Gastroesophageal sphincter (tissue), 4 donors: Measurements from ENCODE around the gene PHF10. TPM values are rescaled to one million over a fixed set of nuclear protein-coding genes. Genes with fewer than 3 reads are reported as not detected.

Experiments
- ATAC-seq: fragments of 150-250 bp; one replicate; pipeline ENCODE4 v1.9.1; 2016; ENCODE audit warnings: mild to moderate bottlenecking, moderate library complexity
- H3K27ac ChIP-seq, 4 donors: fragments of 200-600 bp; sonication (generic) in 3 of 4; 1 replicate in 3 of 4; 2 replicates in 1 of 4; pipeline ENCODE4 v1.5.1; 2016 to 2019
- H3K27me3 ChIP-seq: fragments of 200-600 bp; sonication (generic); one replicate; pipeline ENCODE4 v1.5.1; 2019
- H3K36me3 ChIP-seq, 2 donors: fragments of 200-600 bp; sonication (generic); one replicate each; pipeline ENCODE4 v1.5.1; 2019; ENCODE audit warnings: control low read depth in 1 of 2
- H3K4me1 ChIP-seq, 3 donors: fragments of 200-600 bp; sonication (generic); 1 replicate in 2 of 3; 2 replicates in 1 of 3; pipeline ENCODE4 v1.5.1; 2016 to 2019; ENCODE audit warnings: control low read depth in 2 of 3
- H3K4me3 ChIP-seq, 2 donors: fragments of 200-600 bp; sonication (generic); one replicate each; pipeline ENCODE4 v1.5.1; 2019; ENCODE audit warnings: mild to moderate bottlenecking in 1 of 2, moderate library complexity in 1 of 2
- H3K9me3 ChIP-seq, 3 donors: fragments of 200-600 bp; sonication (generic); one replicate each; pipeline ENCODE4 v1.5.1; 2017 to 2019; ENCODE audit warnings: control low read depth in 2 of 3
- EP300 ChIP-seq: sonication (generic); formaldehyde crosslinking; IDR thresholded peaks from one replicate; pipeline ENCODE4 v1.6.1; 2017; ENCODE audit warnings: antibody characterized with exemption, mild to moderate bottlenecking
- POLR2A ChIP-seq, 2 donors: fragments of 450-650 bp; IDR thresholded peaks; one replicate each; pipeline ENCODE4 v1.6.1; 2017; ENCODE audit warnings: antibody characterized with exemption in 2 of 2, mild to moderate bottlenecking in 2 of 2, moderate library complexity in 1 of 2
- POLR2AphosphoS5 ChIP-seq: sonication (generic); formaldehyde crosslinking; IDR thresholded peaks from one replicate; pipeline ENCODE4 v1.6.1; 2017; ENCODE audit warnings: antibody characterized with exemption
- WGBS, 2 donors: methylation state at CpG; one replicate each; pipeline ENCODE4 v1.1.5; 2018; ENCODE audit warnings: low coverage in 1 of 2; 5-methylcytosine and 5-hydroxymethylcytosine counted together
- total RNA-seq, 4 donors: library from RNA; depleted of rRNA; stranded (reverse); fragments of >200 nt; gene quantifications; one replicate each; pipeline ENCODE4 v1.1.0, GENCODE V29; 2016
- TF ChIP-seq, protein P1 (sequence below), 4 experiments: fragments of 200-600 bp in 2 of 4; fragments of 450-650 bp in 2 of 4; sonication (generic) in 1 of 4; IDR thresholded peaks; one replicate each; pipeline ENCODE4 v1.5.1; 2017 to 2019; ENCODE audit warnings: antibody characterized with exemption in 4 of 4, mild to moderate bottlenecking in 2 of 4, moderate library complexity in 2 of 4

The PHF10 gene
- total RNA-seq, 4 donors from 2014 or later = 72.3 to 92.9 (median 82.5) TPM

DNA sequence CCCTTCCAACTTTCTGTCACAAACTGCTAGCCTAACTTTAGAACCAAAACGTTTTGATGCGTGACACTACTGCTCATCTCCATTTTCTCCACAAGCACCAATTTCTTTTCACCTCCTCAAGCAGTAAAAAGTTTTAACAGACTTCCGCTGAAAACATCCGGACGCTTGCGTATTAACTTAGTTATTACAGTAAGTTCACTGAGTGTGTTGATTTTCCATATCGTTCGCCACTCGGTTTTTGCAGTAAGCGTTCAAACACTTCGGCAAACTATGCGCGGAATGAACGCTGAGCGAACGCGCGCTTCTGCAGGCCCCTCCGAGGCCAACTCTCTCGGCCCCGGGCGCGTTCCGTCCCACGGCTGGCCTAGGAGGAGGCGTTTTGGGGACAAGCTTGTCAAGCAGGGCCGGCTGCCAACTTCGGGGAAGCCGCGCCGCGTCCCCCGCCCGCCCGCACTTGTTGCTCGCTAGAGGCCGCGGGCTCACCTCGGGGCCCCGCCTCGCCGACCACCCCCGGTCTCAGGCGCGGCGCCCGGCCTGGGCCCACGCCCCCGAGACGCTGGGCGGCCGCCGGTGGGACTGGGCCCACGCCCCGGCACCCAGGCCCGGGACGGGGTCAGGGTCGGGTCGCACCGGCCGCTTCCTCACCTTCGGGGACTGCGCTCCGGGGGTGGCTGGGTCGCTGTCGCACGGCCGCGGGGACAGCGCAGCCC is 945 bp downstream of the PHF10 start:
- Histone ChIP-seq H3K36me3 (peaks cover 0 to under 1% of the 10 kb centered on the region in 2 donors), H3K4me1 (peaks cover 4 to 46% (median 9%) of the 10 kb centered on the region in 3 donors), H3K27ac (peak overlapping the region; percentile 82 to 99 (median 98)), H3K9me3 (no peaks in the 10 kb centered on the region), H3K4me3 (peak overlapping the region; percentile 84 to 94), H3K27me3 (no peaks in the 10 kb centered on the region)
- ATAC-seq = peak; percentile 57
- TF ChIP-seq POLR2AphosphoS5 = peak; percentile 48
- TF ChIP-seq, protein P1, sequence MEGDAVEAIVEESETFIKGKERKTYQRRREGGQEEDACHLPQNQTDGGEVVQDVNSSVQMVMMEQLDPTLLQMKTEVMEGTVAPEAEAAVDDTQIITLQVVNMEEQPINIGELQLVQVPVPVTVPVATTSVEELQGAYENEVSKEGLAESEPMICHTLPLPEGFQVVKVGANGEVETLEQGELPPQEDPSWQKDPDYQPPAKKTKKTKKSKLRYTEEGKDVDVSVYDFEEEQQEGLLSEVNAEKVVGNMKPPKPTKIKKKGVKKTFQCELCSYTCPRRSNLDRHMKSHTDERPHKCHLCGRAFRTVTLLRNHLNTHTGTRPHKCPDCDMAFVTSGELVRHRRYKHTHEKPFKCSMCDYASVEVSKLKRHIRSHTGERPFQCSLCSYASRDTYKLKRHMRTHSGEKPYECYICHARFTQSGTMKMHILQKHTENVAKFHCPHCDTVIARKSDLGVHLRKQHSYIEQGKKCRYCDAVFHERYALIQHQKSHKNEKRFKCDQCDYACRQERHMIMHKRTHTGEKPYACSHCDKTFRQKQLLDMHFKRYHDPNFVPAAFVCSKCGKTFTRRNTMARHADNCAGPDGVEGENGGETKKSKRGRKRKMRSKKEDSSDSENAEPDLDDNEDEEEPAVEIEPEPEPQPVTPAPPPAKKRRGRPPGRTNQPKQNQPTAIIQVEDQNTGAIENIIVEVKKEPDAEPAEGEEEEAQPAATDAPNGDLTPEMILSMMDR (IDR thresholded peaks at IDR 0.05) = peak in 1 of 4 experiments; percentile 4
- no peak for TF ChIP-seq EP300
- TF ChIP-seq POLR2A (IDR thresholded peaks at IDR 0.05) = peak; percentile 25 to 47
- 0 to 3% methylated on average over 11 to 18 of the region's 70 CpGs for WGBS, 2 donors

DNA sequence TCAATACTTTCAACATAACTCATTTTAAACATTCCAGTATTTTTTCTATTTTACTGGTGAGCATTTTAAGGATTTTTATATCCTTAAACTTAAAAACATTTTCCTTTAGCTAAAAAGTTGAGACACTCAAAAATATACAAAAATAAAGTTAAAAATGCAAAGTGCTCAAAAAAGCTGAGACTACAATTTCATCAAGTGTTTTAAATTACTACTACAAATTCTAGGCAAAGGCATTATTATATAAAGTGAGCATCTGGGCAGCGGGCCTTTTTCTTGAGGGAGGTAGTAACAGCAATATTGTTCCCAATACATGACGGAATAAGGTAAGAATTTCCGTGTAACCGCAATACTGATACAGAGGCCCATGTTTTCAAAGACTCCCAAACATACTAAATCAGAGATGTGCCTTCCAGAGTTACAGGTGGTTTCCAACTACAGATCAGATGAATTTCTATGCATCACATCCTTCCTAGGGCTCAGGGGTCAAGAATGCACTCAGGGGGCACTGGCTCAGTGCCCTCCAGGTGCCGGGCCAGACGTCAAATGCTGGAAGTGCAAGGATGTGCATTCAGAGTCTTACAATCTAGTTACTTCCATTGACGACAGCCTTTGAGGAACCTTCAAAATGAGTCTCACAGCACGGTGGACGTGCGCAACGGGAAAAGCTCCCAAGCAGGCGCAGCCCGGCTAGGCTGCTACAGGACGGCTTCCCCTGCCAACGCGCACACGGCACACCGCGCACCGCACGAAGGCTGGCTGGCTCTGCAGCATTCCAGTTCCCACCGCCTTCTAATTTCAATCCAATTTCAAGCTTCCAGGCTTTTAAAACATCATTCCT is 1.7 kb downstream of the PHF10 start:
- WGBS, 2 donors = 0 to 1% methylated on average over 6 to 22 of the region's 22 CpGs
- TF ChIP-seq POLR2A (IDR thresholded peaks at IDR 0.05) (no peak), POLR2AphosphoS5 (no peak), EP300 (no peak)
- TF ChIP-seq, protein P1 (IDR thresholded peaks at IDR 0.05) = no peak
- H3K4me3 ChIP-seq = peak overlapping the region; percentile 84 to 94
- peak; percentile 31 for ATAC-seq
- H3K4me1 ChIP-seq = peaks cover 4 to 48% (median 9%) of the 10 kb centered on the region in 3 donors
- peak overlapping the region; percentile 82 to 99 (median 98) for H3K27ac ChIP-seq
- no peaks in the 10 kb centered on the region for H3K27me3 ChIP-seq
- peaks cover 0 to 4% of the 10 kb centered on the region in 2 donors for H3K36me3 ChIP-seq
- H3K9me3 ChIP-seq = no peaks in the 10 kb centered on the region

DNA sequence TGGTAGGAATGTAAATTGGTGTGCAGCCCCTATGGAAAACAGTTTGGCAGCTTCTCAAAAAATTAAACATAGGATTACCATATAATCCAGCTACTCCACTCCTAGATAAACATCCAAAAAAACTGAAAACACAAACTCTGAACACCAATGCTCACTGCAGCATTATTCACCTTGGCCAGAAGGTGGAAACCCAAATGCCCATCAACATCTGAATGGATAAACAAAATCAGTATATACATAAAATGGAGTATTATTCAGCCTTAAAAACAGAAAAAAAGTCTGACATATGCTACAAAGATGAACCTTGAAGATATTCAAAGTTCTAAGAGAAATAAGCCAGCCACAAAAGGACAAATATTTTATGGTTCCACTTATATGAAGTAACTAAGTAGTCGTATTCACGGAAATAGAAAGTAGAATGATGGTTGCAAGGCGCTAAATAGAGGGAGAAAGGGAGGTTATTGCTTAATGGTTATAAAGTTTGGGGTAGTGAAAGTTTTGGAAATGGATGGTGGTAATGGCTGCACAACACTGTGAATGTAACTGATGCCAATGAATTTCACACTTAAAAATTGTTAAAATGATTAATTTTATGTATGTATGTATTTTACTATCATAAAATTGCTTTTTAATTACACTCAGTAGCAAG is 4.0 kb downstream of the PHF10 start:
- TF ChIP-seq POLR2AphosphoS5 (no peak), EP300 (no peak), POLR2A (IDR thresholded peaks at IDR 0.05) (no peak)
- TF ChIP-seq, protein P1 (IDR thresholded peaks at IDR 0.05) = no peak
- Histone ChIP-seq H3K36me3 (peaks cover 0 to 22% of the 10 kb centered on the region in 2 donors), H3K27me3 (no peaks in the 10 kb centered on the region), H3K27ac (no peak overlapping the region), H3K4me1 (peaks cover 4 to 44% (median 9%) of the 10 kb centered on the region in 3 donors), H3K9me3 (no peaks in the 10 kb centered on the region), H3K4me3 (no peak overlapping the region)
- ATAC-seq = no peak
- 90 to 100% methylated on average over 3 of the region's 3 CpGs for WGBS, 2 donors

DNA sequence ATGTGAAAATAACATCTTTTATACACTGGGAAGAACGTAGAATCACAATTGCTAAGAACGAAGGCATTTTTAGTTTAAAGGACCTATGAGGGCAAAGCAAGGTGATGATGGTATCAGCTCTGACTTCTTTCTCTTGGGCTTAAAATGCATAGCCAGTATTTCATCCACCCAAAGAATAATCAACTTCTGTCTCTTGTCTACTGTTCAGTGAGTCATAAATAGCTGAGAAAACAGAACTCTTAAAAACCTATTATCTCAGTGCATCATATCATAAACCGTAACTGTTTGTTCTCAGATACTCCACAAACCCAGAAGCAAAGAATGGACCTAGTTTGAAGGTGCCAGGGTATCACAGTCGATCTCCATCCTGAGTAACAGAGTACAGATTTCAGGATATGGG is 5.2 kb downstream of the PHF10 start:
- no peaks in the 10 kb centered on the region for H3K9me3 ChIP-seq
- no peak overlapping the region for H3K4me3 ChIP-seq
- H3K27me3 ChIP-seq = no peaks in the 10 kb centered on the region
- no peak for ATAC-seq
- TF ChIP-seq POLR2AphosphoS5 = no peak
- no peak for TF ChIP-seq EP300
- TF ChIP-seq, protein P1 (IDR thresholded peaks at IDR 0.05) = no peak
- TF ChIP-seq POLR2A (IDR thresholded peaks at IDR 0.05) = no peak
- H3K4me1 ChIP-seq = peaks cover 4 to 37% (median 7%) of the 10 kb centered on the region in 3 donors
- no peak overlapping the region for H3K27ac ChIP-seq
- WGBS, 2 donors = 73% methylated on average over 4 of the region's 4 CpGs
- peaks cover 6 to 34% of the 10 kb centered on the region in 2 donors for H3K36me3 ChIP-seq
